Subcutaneous adipose tissue (tissue), 4 donors: ENCODE results near the gene NUPR1. TPM values are rescaled to one million over a fixed set of nuclear protein-coding genes. Genes with fewer than 3 reads are reported as not detected.

Source experiments
- CTCF ChIP-seq: fragments of 450-650 bp; IDR thresholded peaks from one replicate; pipeline ENCODE4 v1.5.1; 2016; ENCODE audit warnings: low read depth, mild to moderate bottlenecking, control low read depth, antibody characterized with exemption, moderate library complexity
- total RNA-seq, 4 donors: library from RNA; depleted of rRNA; stranded (reverse); fragments of >200 nt; gene quantifications; one replicate each; pipeline ENCODE4 v1.1.0, GENCODE V29; 2016

NUPR1 gene
- total RNA-seq, 4 donors from 2014 or later, result 27.9 to 66.6 (median 61.5) TPM

DNA sequence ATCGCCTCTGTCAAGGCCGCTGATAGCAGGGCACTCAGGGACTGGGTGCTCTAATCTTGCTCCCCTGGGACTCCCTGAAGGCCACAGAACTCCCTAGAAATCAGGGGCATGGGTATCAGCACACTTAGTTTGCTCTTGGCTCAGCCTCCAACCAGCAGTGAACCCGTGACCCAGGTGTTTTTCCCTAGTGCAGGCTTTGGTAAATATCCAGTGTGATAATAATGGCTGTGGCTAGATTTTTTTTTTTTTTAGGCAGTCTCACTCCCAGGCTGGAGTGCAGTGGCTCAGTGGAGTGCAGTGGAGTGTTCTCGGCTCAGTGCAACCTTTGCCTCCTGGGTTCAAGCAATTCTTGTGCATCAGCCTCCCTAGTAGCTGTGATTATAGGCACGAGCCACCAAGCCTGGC is 10.3 kb downstream of the NUPR1 start:
- no peak for TF ChIP-seq CTCF

DNA sequence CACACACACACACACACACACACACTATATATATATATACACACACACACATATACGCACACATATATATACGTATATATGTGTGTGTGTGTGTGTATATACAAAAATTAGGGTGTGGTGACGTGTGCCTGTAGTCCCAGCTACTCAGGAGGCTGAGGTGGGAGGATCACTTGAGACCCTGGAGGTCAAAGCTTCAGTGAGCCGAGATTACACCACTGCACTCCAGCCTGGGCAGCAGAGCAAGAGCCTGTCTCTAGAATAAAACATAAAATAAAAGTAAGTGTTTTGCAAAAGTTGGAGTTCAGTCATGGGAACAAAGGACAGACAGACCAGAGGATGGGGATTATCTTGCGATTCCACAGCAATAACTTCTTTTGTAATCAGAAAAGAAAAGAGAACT is 10.8 kb downstream of the NUPR1 start:
- no peak for TF ChIP-seq CTCF

- TF ChIP-seq CTCF, result no peak
Observed at GRCh38 chr16:28526201-28527099, 12.3 kb downstream of the NUPR1 start.

DNA sequence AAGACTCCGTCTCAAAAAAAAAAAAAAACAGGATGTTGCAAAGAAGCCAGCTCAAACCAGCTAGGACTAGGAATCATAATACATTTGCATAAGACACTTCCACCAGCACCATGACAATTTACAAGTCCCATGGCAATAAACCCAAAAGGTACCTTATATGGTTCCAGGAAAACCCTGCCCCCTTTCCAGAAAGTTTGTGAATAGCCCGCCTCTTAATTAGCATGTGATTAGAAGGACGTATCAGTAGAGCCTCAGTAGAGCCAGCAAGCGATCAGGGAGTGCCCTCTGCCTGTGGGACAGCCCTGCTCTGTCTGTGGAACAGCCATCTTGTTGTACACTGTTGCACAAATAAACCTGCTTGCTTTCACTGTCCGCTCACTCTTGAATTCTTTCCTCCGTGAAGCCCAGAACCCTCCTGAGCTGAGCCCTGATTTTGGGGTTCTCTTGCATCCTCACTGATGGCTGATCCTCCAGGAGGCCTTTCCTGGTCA is 14.0 kb downstream of the NUPR1 start:
- TF ChIP-seq CTCF, result no peak

- no peak for TF ChIP-seq CTCF
Observed at GRCh38 chr16:28522792-28523191, 16.0 kb downstream of the NUPR1 start.

DNA sequence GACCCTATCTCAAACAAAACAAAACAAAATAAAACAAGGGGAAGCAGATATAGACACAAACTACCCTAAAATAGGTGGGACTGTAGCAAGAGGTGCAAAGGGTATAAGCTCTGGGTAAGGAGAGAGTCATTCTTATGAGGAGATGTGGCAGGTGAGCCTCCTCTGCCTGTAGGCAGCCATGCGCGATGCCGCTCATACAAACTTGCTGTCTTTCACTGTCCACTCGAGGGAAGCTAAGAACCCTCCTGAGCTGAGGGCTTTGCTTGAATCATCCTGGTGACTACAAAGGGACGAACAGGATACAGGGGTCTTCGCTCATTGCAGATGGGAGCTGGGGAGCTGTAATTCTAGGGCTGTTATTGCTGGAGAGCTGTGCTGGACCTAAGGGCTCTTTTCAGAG is 17.3 kb downstream of the NUPR1 start:
- no peak for TF ChIP-seq CTCF

GRCh38 chr16:28520672-28521071 is 18.1 kb downstream of the NUPR1 start:
- no peak for TF ChIP-seq CTCF
